Measurements from ENCODE around the gene NINJ1.

Gene NINJ1

GRCh38 chr9:93108291-93109041 is 25.6 kb downstream of the NINJ1 start:
- Histone ChIP-seq H3K27me3 (ENCODE audit: low read length) (no peaks in the 10 kb centered on the region), H2AFZ (ENCODE audit: low read depth, low read length, severe bottlenecking) (no peak overlapping the region), H3F3A (ENCODE audit: insufficient read depth) (no peaks in the 10 kb centered on the region), H4K20me1 (ENCODE audit: low read depth, low read length) (no peaks in the 10 kb centered on the region), H3K36me3 (ENCODE audit: low read length) (no peaks in the 10 kb centered on the region), H3K4me3 (ENCODE audit: insufficient read depth, low read length, poor library complexity, severe bottlenecking) (no peak overlapping the region), H3K4me2 (ENCODE audit: low read depth, low read length, poor library complexity, severe bottlenecking) (no peak overlapping the region), H3K27ac (ENCODE audit: low read depth, low read length) (no peak overlapping the region), H3K9me2 (replicated peaks; ENCODE audit: insufficient read depth, low read length) (no peaks in the 10 kb centered on the region), H3K9me3 (ENCODE audit: insufficient read depth, low read length) (no peaks in the 10 kb centered on the region), H3K9ac (ENCODE audit: low read length) (no peak overlapping the region), H3K79me2 (ENCODE audit: insufficient read depth, low read length) (no peaks in the 10 kb centered on the region)
- TF ChIP-seq EZH2phosphoT487 (conservative IDR thresholded peaks at IDR 0.05; ENCODE audit: low read length) = no peak
- TF ChIP-seq CTCF (IDR thresholded peaks at IDR 0.05; ENCODE audit: insufficient read depth, low read length, poor library complexity, severe bottlenecking) = no peak

GRCh38 chr9:93107825-93108161 is 26.3 kb downstream of the NINJ1 start:
- no peaks in the 10 kb centered on the region for H3K79me2 ChIP-seq (ENCODE audit: insufficient read depth, low read length)
- H3K4me2 ChIP-seq (ENCODE audit: low read depth, low read length, poor library complexity, severe bottlenecking) = no peak overlapping the region
- no peak overlapping the region for H3K4me3 ChIP-seq (ENCODE audit: insufficient read depth, low read length, poor library complexity, severe bottlenecking)
- H3K9me2 ChIP-seq (replicated peaks; ENCODE audit: insufficient read depth, low read length) = no peaks in the 10 kb centered on the region
- H3K27ac ChIP-seq (ENCODE audit: low read depth, low read length) = no peak overlapping the region
- no peak overlapping the region for H3K9ac ChIP-seq (ENCODE audit: low read length)
- no peak overlapping the region for H2AFZ ChIP-seq (ENCODE audit: low read depth, low read length, severe bottlenecking)
- no peak for TF ChIP-seq EZH2phosphoT487 (conservative IDR thresholded peaks at IDR 0.05; ENCODE audit: low read length)
- no peak for TF ChIP-seq CTCF (IDR thresholded peaks at IDR 0.05; ENCODE audit: insufficient read depth, low read length, poor library complexity, severe bottlenecking)
- H3F3A ChIP-seq (ENCODE audit: insufficient read depth) = no peaks in the 10 kb centered on the region
- no peaks in the 10 kb centered on the region for H3K27me3 ChIP-seq (ENCODE audit: low read length)
- no peaks in the 10 kb centered on the region for H3K36me3 ChIP-seq (ENCODE audit: low read length)
- no peaks in the 10 kb centered on the region for H4K20me1 ChIP-seq (ENCODE audit: low read depth, low read length)
- H3K9me3 ChIP-seq (ENCODE audit: insufficient read depth, low read length) = no peaks in the 10 kb centered on the region

GRCh38 chr9:93107151-93107824 is 26.8 kb downstream of the NINJ1 start:
- Histone ChIP-seq H3K9ac (ENCODE audit: low read length) (no peak overlapping the region), H3K4me3 (ENCODE audit: insufficient read depth, low read length, poor library complexity, severe bottlenecking) (no peak overlapping the region), H3K9me2 (replicated peaks; ENCODE audit: insufficient read depth, low read length) (no peaks in the 10 kb centered on the region), H3K27me3 (ENCODE audit: low read length) (no peaks in the 10 kb centered on the region), H3K9me3 (ENCODE audit: insufficient read depth, low read length) (no peaks in the 10 kb centered on the region), H4K20me1 (ENCODE audit: low read depth, low read length) (no peaks in the 10 kb centered on the region), H3K4me2 (ENCODE audit: low read depth, low read length, poor library complexity, severe bottlenecking) (no peak overlapping the region), H3K27ac (ENCODE audit: low read depth, low read length) (no peak overlapping the region), H3K36me3 (ENCODE audit: low read length) (no peaks in the 10 kb centered on the region), H2AFZ (ENCODE audit: low read depth, low read length, severe bottlenecking) (no peak overlapping the region), H3F3A (ENCODE audit: insufficient read depth) (no peaks in the 10 kb centered on the region), H3K79me2 (ENCODE audit: insufficient read depth, low read length) (no peaks in the 10 kb centered on the region)
- TF ChIP-seq EZH2phosphoT487 (conservative IDR thresholded peaks at IDR 0.05; ENCODE audit: low read length) (no peak), CTCF (IDR thresholded peaks at IDR 0.05; ENCODE audit: insufficient read depth, low read length, poor library complexity, severe bottlenecking) (no peak)

Measured in SU-DHL-6 (cell line).